Activated CD4-positive, alpha-beta memory T cell treated with anti-CD3 and anti-CD28 coated beads, Interleukin-2, amount 10 ng/mL, durations not matched to agents 7 days and 5 days (primary cell): ENCODE measurements around the gene RARRES1. TPM values are rescaled to one million over a fixed set of nuclear protein-coding genes. Genes with fewer than 3 reads are reported as not detected.
A peak's percentile ranks its signal among the peaks of the same experiment; 100 is the strongest.

Experiments
- CTCF ChIA-PET: fragments of 350-600 bp; sonication (Branson Sonifier 250); formaldehyde crosslinking; loops from one replicate; lab custom pipeline; 2021; ENCODE audit warnings: antibody characterized with exemption, inconsistent platforms; lab: Charles Lee
- POLR2A ChIA-PET: fragments of 350-600 bp; sonication (Branson Sonifier 250); formaldehyde crosslinking; loops from one replicate; lab custom pipeline; 2021; ENCODE audit warnings: antibody characterized with exemption; lab: Charles Lee
- DNase-seq: peaks from one replicate; pipeline ENCODE4 v3.0.0-alpha.2; 2020
- H3K27ac Mint-ChIP-seq: one replicate; pipeline ENCODE4 v1.8.0; 2021; ENCODE audit warnings: mild to moderate bottlenecking, mixed read lengths
- H3K27me3 Mint-ChIP-seq: one replicate; pipeline ENCODE4 v1.8.0; 2021; ENCODE audit warnings: mixed read lengths
- H3K36me3 Mint-ChIP-seq: one replicate; pipeline ENCODE4 v1.8.0; 2021; ENCODE audit warnings: low read depth, mixed read lengths
- H3K4me1 Mint-ChIP-seq: one replicate; pipeline ENCODE4 v1.8.0; 2021; ENCODE audit warnings: mixed read lengths
- H3K4me3 Mint-ChIP-seq: one replicate; pipeline ENCODE4 v1.8.0; 2021; ENCODE audit warnings: mild to moderate bottlenecking, mixed read lengths
- H3K9me3 Mint-ChIP-seq: one replicate; pipeline ENCODE4 v1.8.0; 2021; ENCODE audit warnings: mixed read lengths
- total RNA-seq, 2 experiments: library from RNA; stranded (reverse); gene quantifications; one replicate each; pipeline ENCODE4 v1.2.3, GENCODE V29; 2021

RARRES1 gene
- total RNA-seq, result not detected

- Mint-ChIP-seq H3K4me1 (peaks cover 19% of the 10 kb centered on the region), H3K27me3 (no peaks in the 10 kb centered on the region), H3K36me3 (peaks cover 2% of the 10 kb centered on the region), H3K27ac (no peak within 1 kb of the TSS), H3K4me3 (peak within 1 kb of the TSS; percentile 41), H3K9me3 (peaks cover 4% of the 10 kb centered on the region)
- CTCF ChIA-PET, result no interaction called here
- POLR2A ChIA-PET, result no interaction called here
- DNase-seq, result peak; percentile 44
These were observed at the start of gene RARRES1 for GRCh38 chr3:158731938-158732855. Gene RARRES1 (minus strand): TSS chr3:158732457. CDS start chr3:158732415, 42 bp downstream.

- DNase-seq, result no peak
- POLR2A ChIA-PET, result no interaction called here
- no peak overlapping the region for H3K4me3 Mint-ChIP-seq
- no peak overlapping the region for H3K27ac Mint-ChIP-seq
- H3K27me3 Mint-ChIP-seq, result no peaks in the 10 kb centered on the region
- CTCF ChIA-PET, result no interaction called here
- no peaks in the 10 kb centered on the region for H3K9me3 Mint-ChIP-seq
- no peaks in the 10 kb centered on the region for H3K36me3 Mint-ChIP-seq
- no peaks in the 10 kb centered on the region for H3K4me1 Mint-ChIP-seq
These were observed 49.6 kb upstream of the RARRES1 start for GRCh38 chr3:158781849-158782248.

GRCh38 chr3:158781191-158781590, 48.9 kb upstream of the RARRES1 start:
- Mint-ChIP-seq H3K27ac (no peak overlapping the region), H3K4me1 (no peaks in the 10 kb centered on the region), H3K9me3 (no peaks in the 10 kb centered on the region), H3K36me3 (no peaks in the 10 kb centered on the region), H3K27me3 (no peaks in the 10 kb centered on the region), H3K4me3 (no peak overlapping the region)
- POLR2A ChIA-PET, result no interaction called here
- CTCF ChIA-PET, result interaction anchor here (1.2 to 1.5 kb wide), 2 partner anchors 10 to 53 kb away, joined by 3 to 7 read pairs; no protein-coding TSS in a partner anchor
- no peak for DNase-seq

- DNase-seq, result no peak
- Mint-ChIP-seq H3K27me3 (no peaks in the 10 kb centered on the region), H3K4me1 (no peaks in the 10 kb centered on the region), H3K4me3 (no peak overlapping the region), H3K9me3 (no peaks in the 10 kb centered on the region), H3K27ac (no peak overlapping the region), H3K36me3 (no peaks in the 10 kb centered on the region)
- ChIA-PET POLR2A (no interaction called here), CTCF (interaction anchor here (1.1 to 1.5 kb wide), 3 partner anchors 9 to 53 kb away, joined by 3 to 7 read pairs (median 5); no protein-coding TSS in a partner anchor)
These were observed 48.5 kb upstream of the RARRES1 start for GRCh38 chr3:158780766-158781165.

GRCh38 chr3:158777161-158777873, 45.1 kb upstream of the RARRES1 start:
- Mint-ChIP-seq H3K27ac (no peak overlapping the region), H3K9me3 (no peaks in the 10 kb centered on the region), H3K27me3 (no peaks in the 10 kb centered on the region), H3K4me3 (no peak overlapping the region), H3K4me1 (peaks cover 2% of the 10 kb centered on the region), H3K36me3 (no peaks in the 10 kb centered on the region)
- POLR2A ChIA-PET, result interaction anchor here (0.6 kb wide), 1 partner anchor 19 kb away, joined by 3 read pairs; no protein-coding TSS in a partner anchor
- CTCF ChIA-PET, result interaction anchor here (1.4 to 2.0 kb wide), 2 partner anchors 14 to 50 kb away, joined by 5 read pairs; no protein-coding TSS in a partner anchor
- no peak for DNase-seq

GRCh38 chr3:158776531-158776930, 44.3 kb upstream of the RARRES1 start:
- Mint-ChIP-seq H3K9me3 (no peaks in the 10 kb centered on the region), H3K36me3 (no peaks in the 10 kb centered on the region), H3K27me3 (no peaks in the 10 kb centered on the region), H3K4me1 (peaks cover 2% of the 10 kb centered on the region), H3K27ac (no peak overlapping the region), H3K4me3 (no peak overlapping the region)
- CTCF ChIA-PET, result interaction anchor here (1.4 kb wide), 1 partner anchor 15 kb away, joined by 5 read pairs; no protein-coding TSS in a partner anchor
- DNase-seq, result no peak
- POLR2A ChIA-PET, result no interaction called here

GRCh38 chr3:158775426-158776410, 43.5 kb upstream of the RARRES1 start:
- peaks cover 2% of the 10 kb centered on the region for H3K4me1 Mint-ChIP-seq
- DNase-seq, result no peak
- H3K9me3 Mint-ChIP-seq, result no peaks in the 10 kb centered on the region
- H3K27me3 Mint-ChIP-seq, result no peaks in the 10 kb centered on the region
- no peak overlapping the region for H3K4me3 Mint-ChIP-seq
- no peaks in the 10 kb centered on the region for H3K36me3 Mint-ChIP-seq
- ChIA-PET POLR2A (no interaction called here), CTCF (no interaction called here)
- no peak overlapping the region for H3K27ac Mint-ChIP-seq

- ChIA-PET CTCF (no interaction called here), POLR2A (no interaction called here)
- Mint-ChIP-seq H3K4me3 (no peak overlapping the region), H3K36me3 (no peaks in the 10 kb centered on the region), H3K27me3 (no peaks in the 10 kb centered on the region), H3K9me3 (no peaks in the 10 kb centered on the region), H3K27ac (no peak overlapping the region), H3K4me1 (peaks cover 2% of the 10 kb centered on the region)
- DNase-seq, result no peak
These were observed 42.7 kb upstream of the RARRES1 start for GRCh38 chr3:158774965-158775364.

- ChIA-PET CTCF (interaction anchor here (0.8 kb wide), 1 partner anchor 115 kb away, joined by 3 read pairs; no protein-coding TSS in a partner anchor), POLR2A (no interaction called here)
- Mint-ChIP-seq H3K9me3 (no peaks in the 10 kb centered on the region), H3K27me3 (no peaks in the 10 kb centered on the region), H3K4me3 (no peak overlapping the region), H3K36me3 (no peaks in the 10 kb centered on the region), H3K27ac (no peak overlapping the region), H3K4me1 (peaks cover 2% of the 10 kb centered on the region)
- no peak for DNase-seq
These were observed 41.9 kb upstream of the RARRES1 start for GRCh38 chr3:158773845-158774830.

- Mint-ChIP-seq H3K36me3 (no peaks in the 10 kb centered on the region), H3K27me3 (no peaks in the 10 kb centered on the region), H3K4me3 (no peak overlapping the region), H3K9me3 (no peaks in the 10 kb centered on the region), H3K27ac (no peak overlapping the region), H3K4me1 (peaks cover 2% of the 10 kb centered on the region)
- POLR2A ChIA-PET, result no interaction called here
- no peak for DNase-seq
- CTCF ChIA-PET, result interaction anchor here (1.4 kb wide), 1 partner anchor 45 kb away, joined by 3 read pairs; no protein-coding TSS in a partner anchor
These were observed 40.9 kb upstream of the RARRES1 start for GRCh38 chr3:158773166-158773565.

- ChIA-PET CTCF (interaction anchor here (0.7 to 1.4 kb wide), 2 partner anchors 44 kb away, joined by 3 read pairs; no protein-coding TSS in a partner anchor), POLR2A (no interaction called here)
- no peak overlapping the region for H3K4me3 Mint-ChIP-seq
- no peaks in the 10 kb centered on the region for H3K36me3 Mint-ChIP-seq
- H3K9me3 Mint-ChIP-seq, result no peaks in the 10 kb centered on the region
- H3K4me1 Mint-ChIP-seq, result peaks cover 2% of the 10 kb centered on the region
- no peak overlapping the region for H3K27ac Mint-ChIP-seq
- no peak for DNase-seq
- H3K27me3 Mint-ChIP-seq, result no peaks in the 10 kb centered on the region
These were observed 39.7 kb upstream of the RARRES1 start for GRCh38 chr3:158771982-158772381.
